ENCODE data around the gene NUDCD3. TPM values are rescaled to one million over a fixed set of nuclear protein-coding genes. Genes with fewer than 3 reads are reported as not detected.
A peak's percentile ranks its signal among the peaks of the same experiment; 100 is the strongest.

NUDCD3 gene
- total and polyA plus RNA-seq, 12 donors: 16.2 to 116 (median 102) TPM

- intact Hi-C loops (cut with DNase I): no loop called here
- no peak for TF ChIP-seq CTCF (IDR thresholded peaks at IDR 0.05)
- ATAC-seq: no peak
- H3K4me3 ChIP-seq: no peak overlapping the region
- H3K27me3 ChIP-seq: no peaks in the 10 kb centered on the region
- 93 to 97% methylated on average over 6 of the region's 6 CpGs for WGBS, 2 donors
- H3K36me3 ChIP-seq: peaks cover 0 to 73% (median 17%) of the 10 kb centered on the region in 9 donors
- DNase-seq: no peak
- no peak overlapping the region for H3K27ac ChIP-seq
- no peaks in the 10 kb centered on the region for H3K9me3 ChIP-seq
- H3K4me1 ChIP-seq: peaks cover 3 to 30% (median 20%) of the 10 kb centered on the region in 9 donors
Measured at GRCh38 chr7:44394112-44394447, 96.4 kb downstream of the NUDCD3 start.

- Histone ChIP-seq H3K4me3 (no peak overlapping the region), H3K27me3 (no peaks in the 10 kb centered on the region), H3K4me1 (peaks cover 0 to 24% (median 15%) of the 10 kb centered on the region in 9 donors), H3K27ac (no peak overlapping the region), H3K9me3 (no peaks in the 10 kb centered on the region), H3K36me3 (peaks cover 0 to 76% (median 23%) of the 10 kb centered on the region in 9 donors)
- no peak for TF ChIP-seq CTCF (IDR thresholded peaks at IDR 0.05)
- no peak for DNase-seq
- intact Hi-C loops (cut with DNase I): no loop called here
- ATAC-seq: no peak
- 95% methylated on average over 7 of the region's 7 CpGs for WGBS, 2 donors
Measured at GRCh38 chr7:44393238-44394111, 97.0 kb downstream of the NUDCD3 start.

- intact Hi-C loops (cut with DNase I): no loop called here
- ATAC-seq: peak in 1 of 8 donors; percentile 10
- H3K27ac ChIP-seq: no peak overlapping the region
- TF ChIP-seq CTCF (IDR thresholded peaks at IDR 0.05): no peak
- no peaks in the 10 kb centered on the region for H3K27me3 ChIP-seq
- no peak overlapping the region for H3K4me3 ChIP-seq
- H3K9me3 ChIP-seq: no peaks in the 10 kb centered on the region
- DNase-seq: no peak
- H3K4me1 ChIP-seq: peaks cover 0 to 15% (median 10%) of the 10 kb centered on the region in 9 donors
- H3K36me3 ChIP-seq: peaks cover 0 to 82% (median 26%) of the 10 kb centered on the region in 9 donors
Measured at GRCh38 chr7:44392618-44393010, 97.8 kb downstream of the NUDCD3 start.

GRCh38 chr7:44391746-44392617, 98.5 kb downstream of the NUDCD3 start:
- Histone ChIP-seq H3K9me3 (no peaks in the 10 kb centered on the region), H3K4me3 (no peak overlapping the region), H3K4me1 (peaks cover 0 to 10% (median 5%) of the 10 kb centered on the region in 9 donors), H3K27ac (no peak overlapping the region), H3K36me3 (peaks cover 0 to 87% (median 26%) of the 10 kb centered on the region in 9 donors), H3K27me3 (no peaks in the 10 kb centered on the region)
- ATAC-seq: no peak
- WGBS, 2 donors: 95 to 98% methylated on average over 11 of the region's 11 CpGs
- intact Hi-C loops (cut with DNase I): no loop called here
- no peak for DNase-seq
- no peak for TF ChIP-seq CTCF (IDR thresholded peaks at IDR 0.05)
